Measurements from ENCODE around the gene ADORA2A.

- TF ChIP-seq CTCF (IDR thresholded peaks at IDR 0.05) (no peak), POLR2A (IDR thresholded peaks at IDR 0.05) (no peak), EP300 (IDR thresholded peaks at IDR 0.05) (no peak)
Measured at GRCh38 chr22:24424001-24424900, 3.1 kb upstream of the ADORA2A start.

Measured in ovary (tissue), 3 donors.